HepG2 (cell line): ENCODE results near the gene GADD45B. TPM values are rescaled to one million over a fixed set of nuclear protein-coding genes. Genes with fewer than 3 reads are reported as not detected.
A peak's percentile ranks its signal among the peaks of the same experiment; 100 is the strongest.

Experiments used
- ATAC-seq: fragments of 200-7000 bp; cut with Tn5 transposase; 3 replicates; pipeline ENCODE4 v1.9.1; 2020; ENCODE audit warnings: mild to moderate bottlenecking, moderate library complexity
- BruUV-seq: library from RNA; stranded (reverse); fragments of 400-500 nt; replicated peaks from 2 replicates; lab custom pipeline; 2021; lab: Mats Ljungman, UMichigan
- CTCF ChIA-PET: fragments of 300-600 bp; formaldehyde crosslinking; extraction: SDS; loops from one replicate; lab custom pipeline; 2021; ENCODE audit warnings: low total read pairs, inconsistent platforms, low intra/inter-chr PET ratio; lab: Yijun Ruan, JAX
- POLR2A ChIA-PET: fragments of 350-600 bp; sonication (Branson Sonifier 250); formaldehyde crosslinking; loops from one replicate; lab custom pipeline; 2020; ENCODE audit warnings: antibody characterized with exemption, inconsistent platforms; lab: Yijun Ruan, JAX
- DNase-seq: peaks from one replicate; pipeline ENCODE4 v3.0.0-alpha.2; 2015; ENCODE audit warnings: low spot score
- FAIRE-seq: peaks from 3 replicates; lab custom pipeline; 2011; peaks lifted over from hg19 to GRCh38; lab: Jason Lieb, UNC
- H2AFZ ChIP-seq: one replicate; pipeline ENCODE4 v1.6.1; 2011; ENCODE audit warnings: low read length, inconsistent platforms
- H3K27ac ChIP-seq: fragments of 300-600 bp; 3 replicates; pipeline ENCODE4 v1.8.0; 2011; ENCODE audit warnings: mixed run types, mild to moderate bottlenecking, mixed read lengths, low read length, inconsistent platforms; ENCODE audit not compliant: insufficient read depth; ENCODE audit errors: extremely low read length
- H3K27me3 ChIP-seq, 2 experiments: fragments of 200-600 bp in 1 of 2; 2 replicates in 1 of 2; 3 replicates in 1 of 2; pipeline versions ENCODE4 v1.6.0 to v1.8.0; 2011; ENCODE audit warnings: low read length in 2 of 2, mild to moderate bottlenecking in 2 of 2, moderate library complexity in 2 of 2, inconsistent platforms in 1 of 2; ENCODE audit not compliant: insufficient read depth in 2 of 2, control insufficient read depth in 1 of 2
- H3K36me3 ChIP-seq, 2 experiments: fragments of 200-600 bp in 1 of 2; replicated peaks in 1 of 2; 2 replicates in 1 of 2; 3 replicates in 1 of 2; pipeline versions ENCODE4 v1.5.1 to v1.8.0; 2011; ENCODE audit warnings: low read length in 2 of 2, inconsistent platforms in 1 of 2; ENCODE audit not compliant: insufficient read depth in 2 of 2, control insufficient read depth in 1 of 2
- H3K4me1 ChIP-seq: 2 replicates; pipeline ENCODE4 v1.5.1; 2012; ENCODE audit warnings: low read length, inconsistent platforms; ENCODE audit not compliant: insufficient read depth
- H3K4me2 ChIP-seq: 2 replicates; pipeline ENCODE4 v1.6.0; 2011; ENCODE audit warnings: low read depth, low read length, inconsistent platforms
- H3K4me3 ChIP-seq, 3 experiments: fragments of 200-600 bp in 1 of 3; sonication (generic), shearing (Covaris generic) in 1 of 3; replicated peaks in 1 of 3; 2 replicates each; pipeline ENCODE4 v1.5.1; 2011 to 2016; ENCODE audit warnings: low read length in 3 of 3, inconsistent platforms in 2 of 3, low read depth in 2 of 3, mild to moderate bottlenecking in 2 of 3, control low read depth in 1 of 3, mixed read lengths in 1 of 3; ENCODE audit not compliant: insufficient read depth in 1 of 3
- H3K79me2 ChIP-seq: one replicate; pipeline ENCODE4 v1.6.1; 2011; ENCODE audit warnings: low read length, inconsistent platforms; ENCODE audit not compliant: insufficient read depth
- H3K9ac ChIP-seq: 2 replicates; pipeline ENCODE4 v1.6.0; 2011; ENCODE audit warnings: mild to moderate bottlenecking, low read depth, low read length, inconsistent platforms; ENCODE audit not compliant: insufficient read depth
- H3K9me3 ChIP-seq: 2 replicates; pipeline ENCODE4 v1.5.1; 2012; ENCODE audit warnings: mild to moderate bottlenecking, low read length
- H4K20me1 ChIP-seq: 2 replicates; pipeline ENCODE4 v1.6.0; 2011; ENCODE audit warnings: inconsistent platforms, mild to moderate bottlenecking, low read length, moderate library complexity; ENCODE audit not compliant: insufficient read depth
- FIP1L1 ChIP-seq: fragments of 200-400 bp; formaldehyde crosslinking; IDR thresholded peaks from 2 replicates; pipeline ENCODE4 v1.6.1; 2018; ENCODE audit warnings: low read depth, mild to moderate bottlenecking, low read length, moderate library complexity, borderline replicate concordance; ENCODE audit not compliant: insufficient read depth
- PBX3 ChIP-seq: sonication (generic); formaldehyde crosslinking; IDR thresholded peaks from 2 replicates; pipeline ENCODE4 v1.8.1; 2023; ENCODE audit warnings: missing genetic modification reagents, inconsistent platforms, borderline replicate concordance
- RNF219 ChIP-seq: sonication (generic); formaldehyde crosslinking; IDR thresholded peaks from 2 replicates; pipeline ENCODE4 v1.5.0; 2020; ENCODE audit warnings: mild to moderate bottlenecking, missing genetic modification reagents
- SIX1 ChIP-seq: sonication (generic); formaldehyde crosslinking; IDR thresholded peaks from 2 replicates; pipeline ENCODE4 v1.4.0; 2020; ENCODE audit warnings: missing genetic modification reagents, borderline replicate concordance
- ZBTB21 ChIP-seq: sonication (generic); formaldehyde crosslinking; IDR thresholded peaks from 2 replicates; pipeline ENCODE4 v1.4.0; 2020; ENCODE audit warnings: missing genetic modification reagents
- ZNF275 ChIP-seq: sonication (generic); formaldehyde crosslinking; IDR thresholded peaks from 2 replicates; pipeline ENCODE4 v1.8.0; 2022; ENCODE audit warnings: missing genetic modification reagents, mild to moderate bottlenecking, inconsistent platforms, borderline replicate concordance
- ZNF616 ChIP-seq: sonication (generic); formaldehyde crosslinking; IDR thresholded peaks from 2 replicates; pipeline ENCODE4 v1.5.0; 2020; ENCODE audit warnings: low read depth, mild to moderate bottlenecking, missing genetic modification reagents
- ZNF629 ChIP-seq: sonication (generic); formaldehyde crosslinking; conservative IDR thresholded peaks from 2 replicates; pipeline ENCODE4 v1.5.0; 2020; ENCODE audit warnings: missing genetic modification reagents
- ZNF768 ChIP-seq: sonication (generic); formaldehyde crosslinking; IDR thresholded peaks from 2 replicates; pipeline ENCODE4 v1.4.0; 2020; ENCODE audit warnings: missing genetic modification reagents
- WGBS: methylation state at CpG from one replicate; pipeline ENCODE4 v1.1.6; 2017; ENCODE audit warnings: low lambda C conversion rate; 5-methylcytosine and 5-hydroxymethylcytosine counted together
- in situ Hi-C: cut with HindIII; loops from 2 replicates; pipeline ENCODE4 v1.10.0; 2017; ENCODE audit warnings: low pct_unique_long_range_greater_than_20kb; ENCODE audit not compliant: extremely low pct_ligation_motif_present
- intact Hi-C: fragments of 100-400 bp; cut with micrococcal nuclease; formaldehyde crosslinking; loops from one replicate; pipeline ENCODE4 v1.10.0; 2022; ENCODE audit not compliant: unreplicated experiment
- polyA plus RNA-seq, 8 experiments: library from polyadenylated mRNA; depleted of rRNA in 3 of 8; stranded (reverse) in 7 of 8; unstranded in 1 of 8; fragments of >200 nt; fragmentation: Illumina TruSeq in 4 of 8; extraction: Trizol in 4 of 8; gene quantifications; 2 replicates each; pipeline versions ENCODE4 v1.2.1 to v1.2.3, GENCODE V29; 2011 to 2016; ENCODE audit warnings: low read depth in 4 of 8, missing spikeins in 1 of 8, mixed read lengths in 1 of 8; ENCODE audit not compliant: insufficient read depth in 1 of 8
- total RNA-seq, 5 experiments: library from RNA; depleted of rRNA; stranded (reverse); fragments of >200 nt; fragmentation: Illumina TruSeq; extraction: Trizol; gene quantifications; 2 replicates each; pipeline ENCODE4 v1.2.3, GENCODE V29; 2016; ENCODE audit warnings: low read depth in 1 of 5

Gene GADD45B
- total and polyA plus RNA-seq, 2 of the 13 experiments (the other 11 are each of a cell fraction or from before 2014, with no cell fraction given) = 4.6 to 34.1 TPM

- 91% methylated on average over 12 of the region's 19 CpGs for WGBS
- H3K9ac ChIP-seq = peak overlapping the region; percentile 95; the same call in 1 of the 2 replicates
- DNase-seq (no peak), FAIRE-seq (no peak), ATAC-seq (no peak)
- BruUV-seq = TSS peak; percentile 40
- no peak overlapping the region for H3K27ac ChIP-seq
- CTCF ChIA-PET = no interaction called here
- intact Hi-C loops (no loop called here), in situ Hi-C loops (no loop called here)
- H3K36me3 ChIP-seq = peaks cover 2 to 18% of the 10 kb centered on the region in 2 experiments; a peak in 1 of 5 replicates
- no peaks in the 10 kb centered on the region for H3K27me3 ChIP-seq
- no peak overlapping the region for H2AFZ ChIP-seq
- POLR2A ChIA-PET = interaction anchor here (1.3 kb wide), 1 partner anchor 22 kb away, joined by 3 read pairs; the partner anchor contains the start of gene GADD45B
- peaks cover 35% of the 10 kb centered on the region for H3K4me1 ChIP-seq
- H3K4me3 ChIP-seq = peak overlapping the region in 1 of 3 experiments; percentile 95; a peak in 1 of 6 replicates
- H3K79me2 ChIP-seq = peaks cover 53% of the 10 kb centered on the region
- TF ChIP-seq ZNF275 (no peak), ZNF768 (peak; percentile 85), PBX3 (CRISPR knock-in tag) (no peak), RNF219 (no peak), ZBTB21 (CRISPR knock-in tag) (no peak), SIX1 (CRISPR knock-in tag) (no peak), FIP1L1 (no peak), ZNF616 (CRISPR knock-in tag) (no peak), ZNF629 (CRISPR knock-in tag) (peak; percentile 76)
- H4K20me1 ChIP-seq = 0 out of 2 replicates have a peak, but pooled peaks cover 9% of the 10 kb centered on the region
- no peaks in the 10 kb centered on the region for H3K9me3 ChIP-seq
- H3K4me2 ChIP-seq = peak overlapping the region; percentile 87
Observed at GRCh38 chr19:2454199-2454961, 21.5 kb upstream of the GADD45B start.
